Caki2 (cell line): ENCODE data around the gene ELOA. TPM values are rescaled to one million over a fixed set of nuclear protein-coding genes. Genes with fewer than 3 reads are reported as not detected.
A peak's percentile ranks its signal among the peaks of the same experiment; 100 is the strongest.
"Not testable (repeated sequence)": the region's sequence is repeated elsewhere in the genome, so short reads cannot be mapped to it uniquely, and the experiment has no call there.

ENCODE experiments used
- DNase-seq: peaks from one replicate; pipeline ENCODE4 v3.0.0-alpha.2; 2015; ENCODE audit warnings: low read depth
- in situ Hi-C: cut with HindIII; loops from 2 replicates; pipeline ENCODE4 v1.10.0; 2016; ENCODE audit warnings: low sequenced_read_pairs, low pct_unique_long_range_greater_than_20kb, mixed read lengths
- total RNA-seq: library from RNA; depleted of rRNA; stranded (reverse); fragments of >200 nt; shearing (Covaris generic); gene quantifications from 2 replicates; pipeline ENCODE4 v1.2.3, GENCODE V29; 2014; ENCODE audit warnings: low replicate concordance

Gene ELOA
- total RNA-seq, 1 experiment from 2014 or later, result 18.6 TPM

- in situ Hi-C loops, result no loop called here
- no peak for DNase-seq
Observed at GRCh38 chr1:23774174-23774880, 31.1 kb downstream of the ELOA start.

DNA sequence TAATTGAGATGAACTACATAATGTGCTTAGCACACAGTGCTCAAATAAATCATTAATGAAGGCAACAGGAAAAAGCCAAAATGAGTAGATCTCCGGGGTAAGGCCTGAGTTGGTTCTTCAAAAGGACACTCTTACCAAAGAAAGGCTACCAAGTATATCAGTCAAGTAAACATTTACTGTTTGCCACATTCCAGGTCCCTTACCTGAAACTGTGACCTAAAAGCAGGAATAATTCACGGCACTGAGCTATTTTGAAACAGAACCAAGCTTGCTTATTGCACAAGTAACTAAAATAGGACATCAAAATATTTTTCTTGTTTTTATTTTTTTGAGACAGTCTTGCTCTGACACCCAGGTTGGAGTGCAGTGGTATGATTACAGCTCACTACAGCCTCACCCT is 32.9 kb downstream of the ELOA start:
- in situ Hi-C loops, result no loop called here
- DNase-seq, result no peak

- DNase-seq, result peak; percentile 73
- in situ Hi-C loops, result no loop called here
Observed at GRCh38 chr1:23777979-23778814, 34.9 kb downstream of the ELOA start, which contains the start of gene PITHD1. PITHD1 (plus strand) TSS chr1:23778418; CDS start chr1:23778516, 98 bp downstream.

GRCh38 chr1:23779826-23780371 is 36.6 kb downstream of the ELOA start:
- in situ Hi-C loops, result no loop called here
- DNase-seq, result peak; percentile 61

GRCh38 chr1:23783141-23783540 is 39.9 kb downstream of the ELOA start:
- in situ Hi-C loops, DNase-seq: not testable (repeated sequence)

GRCh38 chr1:23784846-23785245 is 41.6 kb downstream of the ELOA start:
- in situ Hi-C loops, result no loop called here
- no peak for DNase-seq

- in situ Hi-C loops, result no loop called here
- no peak for DNase-seq
Observed at GRCh38 chr1:23787701-23788100, 44.4 kb downstream of the ELOA start.

GRCh38 chr1:23788695-23789094 is 45.4 kb downstream of the ELOA start:
- no peak for DNase-seq
- in situ Hi-C loops, result no loop called here

GRCh38 chr1:23790696-23791515 is 47.6 kb downstream of the ELOA start, which contains the start of gene LYPLA2:
LYPLA2 (plus strand) TSS chr1:23791145; CDS start chr1:23792683, 1,538 bp downstream.
- DNase-seq, result peak; percentile 86
- in situ Hi-C loops, result no loop called here

- in situ Hi-C loops, result no loop called here
- DNase-seq, result no peak
Observed at GRCh38 chr1:23791516-23792047, 48.3 kb downstream of the ELOA start.

GRCh38 chr1:23792151-23792945 is 49.1 kb downstream of the ELOA start:
- DNase-seq, result no peak
- in situ Hi-C loops, result no loop called here

- DNase-seq, result peak; percentile 66
- in situ Hi-C loops, result no loop called here
Observed at GRCh38 chr1:23793018-23793781, 49.9 kb downstream of the ELOA start.

DNA sequence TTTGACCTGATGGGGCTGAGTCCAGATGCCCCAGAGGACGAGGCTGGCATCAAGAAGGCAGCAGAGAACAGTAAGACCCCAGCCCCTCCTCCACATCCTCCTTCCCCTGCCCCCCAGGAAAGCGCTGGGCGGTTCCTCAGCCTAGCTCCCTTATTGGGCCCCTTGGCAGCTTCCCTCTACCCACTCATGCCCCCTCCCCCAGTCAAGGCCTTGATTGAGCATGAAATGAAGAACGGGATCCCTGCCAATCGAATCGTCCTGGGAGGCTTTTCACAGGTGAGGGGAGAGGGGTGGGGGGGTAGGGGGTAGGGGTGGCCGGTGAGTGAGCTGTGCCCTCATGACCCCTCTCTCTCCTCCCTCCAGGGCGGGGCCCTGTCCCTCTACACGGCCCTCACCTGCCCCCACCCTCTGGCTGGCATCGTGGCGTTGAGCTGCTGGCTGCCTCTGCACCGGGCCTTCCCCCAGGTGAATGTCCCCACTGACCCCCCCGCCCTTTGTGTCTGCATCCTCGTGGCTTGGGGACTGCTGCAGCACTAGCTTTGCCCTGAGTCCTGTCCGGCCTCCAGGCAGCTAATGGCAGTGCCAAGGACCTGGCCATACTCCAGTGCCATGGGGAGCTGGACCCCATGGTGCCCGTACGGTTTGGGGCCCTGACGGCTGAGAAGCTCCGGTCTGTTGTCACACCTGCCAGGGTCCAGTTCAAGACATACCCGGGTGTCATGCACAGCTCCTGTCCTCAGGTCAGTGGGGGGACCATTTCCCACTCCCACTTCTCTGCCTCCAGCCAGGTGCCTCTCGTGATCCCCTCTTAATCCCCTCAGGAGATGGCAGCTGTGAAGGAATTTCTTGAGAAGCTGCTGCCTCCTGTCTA is 50.8 kb downstream of the ELOA start:
- no peak for DNase-seq
- in situ Hi-C loops, result no loop called here

- in situ Hi-C loops, DNase-seq: not testable (repeated sequence)
Observed at GRCh38 chr1:23794732-23795182, 51.5 kb downstream of the ELOA start.

DNA sequence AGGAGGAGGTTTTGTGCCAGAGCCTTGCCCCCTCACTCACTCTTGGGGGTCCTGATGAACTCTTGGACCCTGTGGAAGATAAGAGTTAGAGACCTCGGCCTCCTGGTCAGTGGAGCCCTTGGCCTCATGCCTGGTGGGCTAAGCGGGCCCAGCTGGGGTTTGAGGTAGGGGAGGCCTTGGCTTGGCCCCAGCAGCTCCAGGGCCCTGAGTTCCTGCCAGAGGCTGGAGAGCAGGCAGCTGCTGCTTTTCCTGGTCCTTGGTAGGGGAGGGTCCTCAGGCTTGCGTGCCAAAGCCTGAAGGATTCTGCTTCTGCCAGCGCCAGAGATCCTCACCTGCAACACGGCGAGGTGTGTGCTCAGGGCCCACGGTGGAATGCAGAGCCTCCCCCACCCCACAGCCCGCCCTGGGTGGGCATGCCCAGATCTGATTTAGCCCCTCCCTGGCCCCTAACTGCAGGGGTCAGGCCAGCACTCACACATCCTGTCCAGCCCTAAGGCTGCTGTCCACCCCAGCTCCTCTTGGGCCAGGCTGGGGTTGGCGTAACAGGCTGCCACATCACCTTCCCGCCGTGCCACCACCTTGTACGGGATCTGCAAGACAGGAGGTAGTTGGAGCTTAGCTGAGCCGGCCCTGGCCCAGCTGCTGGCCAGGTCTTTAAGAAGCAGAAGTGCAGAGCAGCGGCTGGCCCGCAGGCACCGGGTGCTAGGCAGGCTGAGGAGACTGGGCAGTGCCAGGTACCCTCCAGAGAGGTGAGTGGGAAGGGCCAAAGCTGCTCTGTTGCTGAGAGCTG is 52.6 kb downstream of the ELOA start:
- in situ Hi-C loops, result no loop called here
- DNase-seq, result no peak
